ENCODE results near the gene MAST4.

The MAST4 gene

GRCh38 chr5:67059744-67060490 lies 463.7 kb downstream of the MAST4 start (continued):
- TF ChIP-seq ATF2 (tag by site-specific recombination; IDR thresholded peaks at IDR 0.05; ENCODE audit: low read depth) (peak; percentile 62), ZNF394 (tag by site-specific recombination; IDR thresholded peaks at IDR 0.05; ENCODE audit: borderline replicate concordance) (0 out of 2 replicates have a peak, but pooled peaks have one; percentile 11), ZNF664 (tag by site-specific recombination; IDR thresholded peaks at IDR 0.05) (peak; percentile 94), ZNF112 (tag by site-specific recombination; IDR thresholded peaks at IDR 0.05) (no peak), RBAK (tag by site-specific recombination; IDR thresholded peaks at IDR 0.05) (no peak)

- Histone ChIP-seq H3K4me3 (ENCODE audit: low read depth, low read length) (no peak overlapping the region), H3K36me3 (ENCODE audit: control insufficient read depth in 2 of 2, insufficient read depth in 1 of 2, low read length in 2 of 2) (no peaks in the 10 kb centered on the region), H3K4me1 (ENCODE audit: control insufficient read depth, insufficient read depth, low read length) (peaks cover 6% of the 10 kb centered on the region; the same call in 1 of the 2 replicates), H3K27ac (ENCODE audit: extremely low read depth, low read depth, low read length) (no peak overlapping the region), H3K9me3 (ENCODE audit: control insufficient read depth, insufficient read depth, low read depth, low read length) (no peaks in the 10 kb centered on the region)
- ChIA-PET POLR2A (no interaction called here), CTCF (no interaction called here)
- TF ChIP-seq ZNF184 (tag by site-specific recombination; IDR thresholded peaks at IDR 0.05) (no peak), ZIC2 (tag by site-specific recombination; IDR thresholded peaks at IDR 0.05) (no peak), BCL11B (tag by site-specific recombination; IDR thresholded peaks at IDR 0.05; ENCODE audit: low read depth) (no peak), GLIS2 (tag by site-specific recombination; IDR thresholded peaks at IDR 0.05) (no peak), HOXD13 (CRISPR knock-in tag; IDR thresholded peaks at IDR 0.05; ENCODE audit: borderline replicate concordance) (no peak), ZFP3 (tag by site-specific recombination; IDR thresholded peaks at IDR 0.05; ENCODE audit: low read depth) (no peak), ZNF211 (tag by site-specific recombination; IDR thresholded peaks at IDR 0.05; ENCODE audit: low read depth) (no peak), GFI1B (tag by site-specific recombination; IDR thresholded peaks at IDR 0.05) (no peak), OSR2 (tag by site-specific recombination; IDR thresholded peaks at IDR 0.05) (no peak), KLF7 (tag by site-specific recombination; IDR thresholded peaks at IDR 0.05; ENCODE audit: borderline replicate concordance) (no peak), ZNF544 (tag by site-specific recombination; IDR thresholded peaks at IDR 0.05) (no peak), ZNF221 (tag by site-specific recombination; IDR thresholded peaks at IDR 0.05; ENCODE audit: borderline replicate concordance) (no peak)
- TF ChIP-seq, protein P1, sequence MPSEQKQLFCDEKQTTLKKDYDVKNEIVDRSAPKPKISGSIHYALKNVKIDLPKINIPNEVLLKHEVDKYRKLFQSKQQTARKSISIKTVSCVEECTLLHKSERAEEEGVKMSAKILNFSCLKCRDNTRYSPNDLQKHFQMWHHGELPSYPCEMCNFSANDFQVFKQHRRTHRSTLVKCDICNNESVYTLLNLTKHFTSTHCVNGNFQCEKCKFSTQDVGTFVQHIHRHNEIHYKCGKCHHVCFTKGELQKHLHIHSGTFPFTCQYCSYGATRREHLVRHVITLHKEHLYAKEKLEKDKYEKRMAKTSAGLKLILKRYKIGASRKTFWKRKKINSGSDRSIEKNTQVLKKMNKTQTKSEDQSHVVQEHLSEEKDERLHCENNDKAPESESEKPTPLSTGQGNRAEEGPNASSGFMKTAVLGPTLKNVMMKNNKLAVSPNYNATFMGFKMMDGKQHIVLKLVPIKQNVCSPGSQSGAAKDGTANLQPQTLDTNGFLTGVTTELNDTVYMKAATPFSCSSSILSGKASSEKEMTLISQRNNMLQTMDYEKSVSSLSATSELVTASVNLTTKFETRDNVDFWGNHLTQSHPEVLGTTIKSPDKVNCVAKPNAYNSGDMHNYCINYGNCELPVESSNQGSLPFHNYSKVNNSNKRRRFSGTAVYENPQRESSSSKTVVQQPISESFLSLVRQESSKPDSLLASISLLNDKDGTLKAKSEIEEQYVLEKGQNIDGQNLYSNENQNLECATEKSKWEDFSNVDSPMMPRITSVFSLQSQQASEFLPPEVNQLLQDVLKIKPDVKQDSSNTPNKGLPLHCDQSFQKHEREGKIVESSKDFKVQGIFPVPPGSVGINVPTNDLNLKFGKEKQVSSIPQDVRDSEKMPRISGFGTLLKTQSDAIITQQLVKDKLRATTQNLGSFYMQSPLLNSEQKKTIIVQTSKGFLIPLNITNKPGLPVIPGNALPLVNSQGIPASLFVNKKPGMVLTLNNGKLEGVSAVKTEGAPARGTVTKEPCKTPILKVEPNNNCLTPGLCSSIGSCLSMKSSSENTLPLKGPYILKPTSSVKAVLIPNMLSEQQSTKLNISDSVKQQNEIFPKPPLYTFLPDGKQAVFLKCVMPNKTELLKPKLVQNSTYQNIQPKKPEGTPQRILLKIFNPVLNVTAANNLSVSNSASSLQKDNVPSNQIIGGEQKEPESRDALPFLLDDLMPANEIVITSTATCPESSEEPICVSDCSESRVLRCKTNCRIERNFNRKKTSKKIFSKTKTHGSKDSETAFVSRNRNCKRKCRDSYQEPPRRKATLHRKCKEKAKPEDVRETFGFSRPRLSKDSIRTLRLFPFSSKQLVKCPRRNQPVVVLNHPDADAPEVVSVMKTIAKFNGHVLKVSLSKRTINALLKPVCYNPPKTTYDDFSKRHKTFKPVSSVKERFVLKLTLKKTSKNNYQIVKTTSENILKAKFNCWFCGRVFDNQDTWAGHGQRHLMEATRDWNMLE (tag by site-specific recombination; conservative IDR thresholded peaks at IDR 0.05; ENCODE audit: low read depth), result no peak
- TF ChIP-seq, protein P2, sequence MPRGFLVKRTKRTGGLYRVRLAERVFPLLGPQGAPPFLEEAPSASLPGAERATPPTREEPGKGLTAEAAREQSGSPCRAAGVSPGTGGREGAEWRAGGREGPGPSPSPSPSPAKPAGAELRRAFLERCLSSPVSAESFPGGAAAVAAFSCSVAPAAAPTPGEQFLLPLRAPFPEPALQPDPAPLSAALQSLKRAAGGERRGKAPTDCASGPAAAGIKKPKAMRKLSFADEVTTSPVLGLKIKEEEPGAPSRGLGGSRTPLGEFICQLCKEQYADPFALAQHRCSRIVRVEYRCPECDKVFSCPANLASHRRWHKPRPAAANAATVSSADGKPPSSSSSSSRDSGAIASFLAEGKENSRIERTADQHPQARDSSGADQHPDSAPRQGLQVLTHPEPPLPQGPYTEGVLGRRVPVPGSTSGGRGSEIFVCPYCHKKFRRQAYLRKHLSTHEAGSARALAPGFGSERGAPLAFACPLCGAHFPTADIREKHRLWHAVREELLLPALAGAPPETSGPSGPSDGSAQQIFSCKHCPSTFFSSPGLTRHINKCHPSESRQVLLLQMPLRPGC (tag by site-specific recombination; IDR thresholded peaks at IDR 0.05), result no peak
Measured at GRCh38 chr5:67061511-67061910, 465.3 kb downstream of the MAST4 start.
